ENCODE results near the gene SRGAP1. TPM values are rescaled to one million over a fixed set of nuclear protein-coding genes. Genes with fewer than 3 reads are reported as not detected.

The SRGAP1 gene
- total and polyA plus RNA-seq, 2 of the 13 experiments (the other 11 are each of a cell fraction or from before 2014, with no cell fraction given), result 1.6 to 3.4 TPM

DNA sequence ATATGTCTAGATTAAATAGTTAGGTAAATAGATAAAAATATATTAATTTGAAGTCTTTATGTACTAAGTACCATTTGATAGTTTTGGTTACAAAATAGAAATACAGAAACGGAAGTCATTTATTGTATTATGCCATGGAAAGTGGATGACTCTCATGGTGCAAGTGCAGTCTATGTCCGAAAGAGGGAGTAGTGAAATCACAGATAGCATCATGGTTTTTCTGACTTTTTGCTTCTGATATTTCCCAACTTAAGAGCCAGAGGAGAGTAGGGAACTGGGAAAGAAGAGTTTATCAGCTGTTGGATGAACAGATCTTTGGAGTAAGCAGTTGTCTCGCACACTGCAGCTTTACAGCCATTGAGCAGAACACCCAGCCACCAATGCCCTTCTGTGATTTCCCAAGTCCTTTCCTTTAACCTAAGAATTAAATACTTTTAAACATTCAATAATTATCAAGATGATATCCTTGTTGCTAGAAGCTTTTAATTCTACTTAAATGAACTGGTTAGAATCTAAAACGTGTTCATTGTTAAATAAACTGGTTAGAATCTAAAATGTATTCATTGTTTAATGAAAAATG, 18.4 kb upstream of the SRGAP1 start (continued):
- TF ChIP-seq SMC3 (IDR thresholded peaks at IDR 0.05; ENCODE audit: low read length) (peak; percentile 71), KDM3A (CRISPR knock-in tag; IDR thresholded peaks at IDR 0.05; ENCODE audit: low read depth) (no peak)

GRCh38 chr12:63828867-63829266, 15.6 kb upstream of the SRGAP1 start:
- Histone ChIP-seq H3K27me3 (ENCODE audit: control insufficient read depth in 1 of 2, insufficient read depth in 2 of 2, low read length in 2 of 2) (no peaks in the 10 kb centered on the region; a peak in 1 of 5 replicates), H3K27ac (ENCODE audit: extremely low read length, insufficient read depth, low read length) (no peak overlapping the region), H3K9me3 (ENCODE audit: low read length) (no peaks in the 10 kb centered on the region), H3K9ac (ENCODE audit: insufficient read depth, low read depth, low read length) (no peak overlapping the region), H3K4me2 (ENCODE audit: low read depth, low read length) (no peak overlapping the region), H4K20me1 (ENCODE audit: insufficient read depth, low read length) (no peaks in the 10 kb centered on the region), H3K79me2 (ENCODE audit: insufficient read depth, low read length) (no peaks in the 10 kb centered on the region), H2AFZ (ENCODE audit: low read length) (no peak overlapping the region), H3K4me1 (ENCODE audit: insufficient read depth, low read length) (no peaks in the 10 kb centered on the region), H3K4me3 (replicated peaks in 1 of 3; ENCODE audit: insufficient read depth in 1 of 3, low read depth in 2 of 3, low read length in 3 of 3) (no peak overlapping the region), H3K36me3 (replicated peaks in 1 of 2; ENCODE audit: control insufficient read depth in 1 of 2, insufficient read depth in 2 of 2, low read length in 2 of 2) (no peaks in the 10 kb centered on the region)
- CTCF ChIA-PET (ENCODE audit: low intra/inter-chr PET ratio, low total read pairs), result no interaction called here
- BruUV-seq (replicated peaks), result no TSS peak
- TF ChIP-seq, protein P1, sequence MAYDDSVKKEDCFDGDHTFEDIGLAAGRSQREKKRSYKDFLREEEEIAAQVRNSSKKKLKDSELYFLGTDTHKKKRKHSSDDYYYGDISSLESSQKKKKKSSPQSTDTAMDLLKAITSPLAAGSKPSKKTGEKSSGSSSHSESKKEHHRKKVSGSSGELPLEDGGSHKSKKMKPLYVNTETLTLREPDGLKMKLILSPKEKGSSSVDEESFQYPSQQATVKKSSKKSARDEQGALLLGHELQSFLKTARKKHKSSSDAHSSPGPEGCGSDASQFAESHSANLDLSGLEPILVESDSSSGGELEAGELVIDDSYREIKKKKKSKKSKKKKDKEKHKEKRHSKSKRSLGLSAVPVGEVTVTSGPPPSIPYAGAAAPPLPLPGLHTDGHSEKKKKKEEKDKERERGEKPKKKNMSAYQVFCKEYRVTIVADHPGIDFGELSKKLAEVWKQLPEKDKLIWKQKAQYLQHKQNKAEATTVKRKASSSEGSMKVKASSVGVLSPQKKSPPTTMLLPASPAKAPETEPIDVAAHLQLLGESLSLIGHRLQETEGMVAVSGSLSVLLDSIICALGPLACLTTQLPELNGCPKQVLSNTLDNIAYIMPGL (CRISPR knock-in tag; IDR thresholded peaks at IDR 0.05; ENCODE audit: borderline replicate concordance in 1 of 2, low read depth in 1 of 2), result no peak
- TF ChIP-seq SALL2 (CRISPR knock-in tag; IDR thresholded peaks at IDR 0.05) (no peak), SMARCC2 (IDR thresholded peaks at IDR 0.05) (no peak), ZNF720 (CRISPR knock-in tag; IDR thresholded peaks at IDR 0.05) (no peak), ZNF737 (CRISPR knock-in tag; IDR thresholded peaks at IDR 0.05; ENCODE audit: borderline replicate concordance) (no peak), TGIF2 (CRISPR knock-in tag; IDR thresholded peaks at IDR 0.05) (no peak), ZSCAN31 (CRISPR knock-in tag; IDR thresholded peaks at IDR 0.05; ENCODE audit: low read depth) (no peak), ZNF558 (CRISPR knock-in tag; IDR thresholded peaks at IDR 0.05; ENCODE audit: borderline replicate concordance) (no peak), JUN (CRISPR knock-in tag; IDR thresholded peaks at IDR 0.05) (no peak), ATAD3A (CRISPR knock-in tag; IDR thresholded peaks at IDR 0.05) (no peak), PHF21A (CRISPR knock-in tag; IDR thresholded peaks at IDR 0.05) (no peak), ZFP36 (IDR thresholded peaks at IDR 0.05; ENCODE audit: borderline replicate concordance, low read depth, low read length, partially characterized antibody) (no peak), TBP (CRISPR knock-in tag; IDR thresholded peaks at IDR 0.05) (no peak), MED1 (CRISPR knock-in tag; IDR thresholded peaks at IDR 0.05) (no peak), MED13 (CRISPR knock-in tag; IDR thresholded peaks at IDR 0.05) (no peak), ZNF75D (CRISPR knock-in tag; IDR thresholded peaks at IDR 0.05; ENCODE audit: borderline replicate concordance) (no peak)
- in situ Hi-C loops (cut with HindIII; ENCODE audit: extremely low pct_ligation_motif_present, low pct_unique_long_range_greater_than_20kb) (loop anchor here (5.0 kb wide), 1 partner anchor 563 kb away; the partner anchor contains the start of gene C12orf56), intact Hi-C loops (cut with micrococcal nuclease; ENCODE audit: unreplicated experiment) (no loop called here)
- no peak for FAIRE-seq
- WGBS (ENCODE audit: low lambda C conversion rate), result 2% methylated on average over 2 of the region's 2 CpGs
- DNase-seq (ENCODE audit: low spot score), result no peak
- POLR2A ChIA-PET, result no interaction called here
- no peak for ATAC-seq
